ENCODE results near the gene CPNE6. TPM values are rescaled to one million over a fixed set of nuclear protein-coding genes. Genes with fewer than 3 reads are reported as not detected.

CPNE6 gene
- total RNA-seq, 4 donors from 2014 or later: not detected

DNA sequence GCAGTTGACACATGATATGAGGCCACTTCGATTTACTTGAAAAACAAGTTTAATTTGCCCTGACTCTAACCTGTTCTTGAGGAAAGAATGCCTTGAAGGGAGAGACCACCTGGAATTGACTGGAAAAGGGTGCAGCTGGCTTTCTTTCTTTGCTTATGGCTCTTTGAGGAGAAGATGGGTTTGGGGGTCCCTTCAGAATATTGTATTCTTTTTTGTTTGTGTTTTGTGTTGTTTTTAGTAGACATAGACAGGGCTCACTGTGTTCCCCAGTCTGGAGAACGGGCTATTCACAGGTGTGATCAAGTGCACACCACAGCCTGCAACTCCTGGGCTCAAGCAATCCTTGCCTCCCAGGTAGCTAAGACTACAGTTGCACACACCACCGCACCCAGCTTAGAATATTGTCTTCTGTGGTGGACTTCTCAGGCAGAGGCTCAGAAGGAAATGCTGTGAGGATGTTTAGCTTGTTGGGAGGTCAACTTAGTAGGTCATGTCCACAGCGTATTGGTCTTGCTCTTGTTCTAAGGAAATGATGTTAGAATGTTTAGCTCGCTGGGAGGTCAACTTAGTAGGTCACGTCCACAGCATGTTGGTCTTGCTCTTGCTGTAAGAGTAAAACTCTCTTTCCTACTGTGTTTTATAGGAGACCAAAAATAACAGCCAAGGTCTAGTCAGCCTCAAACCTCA lies 44.9 kb downstream of the CPNE6 start:
- no peak for DNase-seq (ENCODE audit: low spot score in 2 of 2)
- no peaks in the 10 kb centered on the region for H3K9me3 ChIP-seq
- TF ChIP-seq POLR2A (IDR thresholded peaks at IDR 0.05) (no peak), POLR2AphosphoS5 (IDR thresholded peaks at IDR 0.05) (no peak), EP300 (IDR thresholded peaks at IDR 0.05) (no peak)
- TF ChIP-seq, protein P1, sequence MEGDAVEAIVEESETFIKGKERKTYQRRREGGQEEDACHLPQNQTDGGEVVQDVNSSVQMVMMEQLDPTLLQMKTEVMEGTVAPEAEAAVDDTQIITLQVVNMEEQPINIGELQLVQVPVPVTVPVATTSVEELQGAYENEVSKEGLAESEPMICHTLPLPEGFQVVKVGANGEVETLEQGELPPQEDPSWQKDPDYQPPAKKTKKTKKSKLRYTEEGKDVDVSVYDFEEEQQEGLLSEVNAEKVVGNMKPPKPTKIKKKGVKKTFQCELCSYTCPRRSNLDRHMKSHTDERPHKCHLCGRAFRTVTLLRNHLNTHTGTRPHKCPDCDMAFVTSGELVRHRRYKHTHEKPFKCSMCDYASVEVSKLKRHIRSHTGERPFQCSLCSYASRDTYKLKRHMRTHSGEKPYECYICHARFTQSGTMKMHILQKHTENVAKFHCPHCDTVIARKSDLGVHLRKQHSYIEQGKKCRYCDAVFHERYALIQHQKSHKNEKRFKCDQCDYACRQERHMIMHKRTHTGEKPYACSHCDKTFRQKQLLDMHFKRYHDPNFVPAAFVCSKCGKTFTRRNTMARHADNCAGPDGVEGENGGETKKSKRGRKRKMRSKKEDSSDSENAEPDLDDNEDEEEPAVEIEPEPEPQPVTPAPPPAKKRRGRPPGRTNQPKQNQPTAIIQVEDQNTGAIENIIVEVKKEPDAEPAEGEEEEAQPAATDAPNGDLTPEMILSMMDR (IDR thresholded peaks at IDR 0.05): no peak
- peaks cover 42% of the 10 kb centered on the region for H3K36me3 ChIP-seq
- no peaks in the 10 kb centered on the region for H3K27me3 ChIP-seq
- H3K4me1 ChIP-seq: peaks cover 27% of the 10 kb centered on the region
- WGBS: 81% methylated on average over 6 of the region's 6 CpGs
- H3K27ac ChIP-seq: no peak overlapping the region
- peak overlapping the region; percentile 70 for H3K4me3 ChIP-seq

DNA sequence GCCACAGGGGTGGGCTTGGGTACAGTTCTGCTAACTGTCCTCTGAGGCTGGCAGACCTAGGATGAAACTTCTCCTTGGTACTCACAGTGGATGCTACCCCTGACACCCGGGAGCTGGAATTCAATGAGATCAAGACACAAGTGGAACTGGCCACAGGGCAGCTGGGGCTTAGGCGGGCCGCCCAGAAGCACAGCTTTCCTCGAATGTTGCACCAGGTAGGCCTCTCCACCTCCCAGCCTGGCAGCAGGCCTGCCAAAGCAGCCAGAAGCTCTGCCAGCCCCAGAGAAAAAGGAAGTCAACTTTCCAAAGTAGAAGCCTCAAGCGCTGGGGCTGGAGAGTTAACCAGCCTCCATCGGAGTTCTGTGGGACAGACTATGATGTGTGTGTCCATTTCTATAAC lies 45.8 kb downstream of the CPNE6 start:
- no peak for DNase-seq (ENCODE audit: low spot score in 2 of 2)
- WGBS: 82% methylated on average over 6 of the region's 6 CpGs
- H3K9me3 ChIP-seq: no peaks in the 10 kb centered on the region
- H3K4me3 ChIP-seq: no peak overlapping the region
- H3K4me1 ChIP-seq: peaks cover 27% of the 10 kb centered on the region
- TF ChIP-seq POLR2AphosphoS5 (IDR thresholded peaks at IDR 0.05) (no peak), EP300 (IDR thresholded peaks at IDR 0.05) (no peak), POLR2A (IDR thresholded peaks at IDR 0.05) (no peak)
- TF ChIP-seq, protein P1 (IDR thresholded peaks at IDR 0.05): no peak
- no peaks in the 10 kb centered on the region for H3K27me3 ChIP-seq
- H3K27ac ChIP-seq: no peak overlapping the region
- peaks cover 51% of the 10 kb centered on the region for H3K36me3 ChIP-seq

DNA sequence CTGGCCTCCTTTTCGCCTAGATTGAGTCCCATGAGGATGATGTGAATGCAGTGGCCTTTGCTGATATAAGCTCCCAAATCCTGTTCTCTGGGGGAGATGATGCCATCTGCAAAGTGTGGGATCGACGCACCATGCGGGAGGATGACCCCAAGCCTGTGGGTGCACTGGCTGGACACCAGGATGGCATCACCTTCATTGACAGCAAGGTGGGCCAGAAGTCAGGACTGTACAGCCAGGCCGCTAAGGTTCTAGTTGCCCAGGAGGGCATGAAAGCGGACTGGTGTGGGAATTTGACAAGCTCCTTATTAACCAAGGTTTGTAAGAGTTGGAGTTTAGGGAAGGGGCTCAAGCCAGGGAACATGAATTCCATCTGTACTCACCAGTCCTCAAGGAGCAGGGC lies 48.3 kb downstream of the CPNE6 start:
- no peaks in the 10 kb centered on the region for H3K27me3 ChIP-seq
- 97% methylated on average over 6 of the region's 6 CpGs for WGBS
- no peak overlapping the region for H3K4me3 ChIP-seq
- H3K27ac ChIP-seq: no peak overlapping the region
- H3K36me3 ChIP-seq: peaks cover 72% of the 10 kb centered on the region
- H3K4me1 ChIP-seq: peaks cover 20% of the 10 kb centered on the region
- TF ChIP-seq, protein P1 (IDR thresholded peaks at IDR 0.05): no peak
- TF ChIP-seq EP300 (IDR thresholded peaks at IDR 0.05) (no peak), POLR2A (IDR thresholded peaks at IDR 0.05) (no peak), POLR2AphosphoS5 (IDR thresholded peaks at IDR 0.05) (no peak)
- DNase-seq (ENCODE audit: low spot score in 2 of 2): no peak
- no peaks in the 10 kb centered on the region for H3K9me3 ChIP-seq

DNA sequence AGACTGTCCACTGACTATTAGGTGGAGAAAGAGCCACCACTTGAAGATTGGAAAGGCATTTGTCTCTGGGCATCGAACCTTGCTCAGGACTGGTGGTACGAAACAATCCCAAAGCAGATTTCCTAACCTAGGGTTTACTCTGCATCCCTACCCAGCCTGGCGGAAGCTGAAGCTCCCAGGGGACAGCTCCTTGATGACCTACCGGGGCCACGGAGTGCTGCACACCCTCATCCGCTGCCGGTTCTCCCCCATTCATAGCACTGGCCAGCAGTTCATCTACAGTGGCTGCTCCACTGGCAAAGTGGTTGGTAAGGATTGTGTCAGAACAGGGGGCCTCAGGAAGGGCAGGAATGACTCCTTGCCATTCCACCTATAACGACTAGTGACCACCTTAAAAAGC lies 49.8 kb downstream of the CPNE6 start:
- Histone ChIP-seq H3K27ac (no peak overlapping the region), H3K4me3 (no peak overlapping the region), H3K9me3 (no peaks in the 10 kb centered on the region), H3K36me3 (peaks cover 73% of the 10 kb centered on the region), H3K27me3 (no peaks in the 10 kb centered on the region), H3K4me1 (peaks cover 9% of the 10 kb centered on the region)
- DNase-seq (ENCODE audit: low spot score in 2 of 2): no peak
- WGBS: 98% methylated on average over 8 of the region's 8 CpGs
- no peak for TF ChIP-seq EP300 (IDR thresholded peaks at IDR 0.05)
- TF ChIP-seq, protein P1 (IDR thresholded peaks at IDR 0.05): no peak

- TF ChIP-seq, protein P1 (IDR thresholded peaks at IDR 0.05): no peak
- TF ChIP-seq POLR2A (IDR thresholded peaks at IDR 0.05) (no peak), POLR2AphosphoS5 (IDR thresholded peaks at IDR 0.05) (no peak), EP300 (IDR thresholded peaks at IDR 0.05) (no peak)
- no peaks in the 10 kb centered on the region for H3K27me3 ChIP-seq
- peaks cover 69% of the 10 kb centered on the region for H3K36me3 ChIP-seq
- no peak for DNase-seq (ENCODE audit: low spot score in 2 of 2)
- H3K4me1 ChIP-seq: no peaks in the 10 kb centered on the region
- H3K27ac ChIP-seq: no peak overlapping the region
- WGBS: 90% methylated on average over 4 of the region's 4 CpGs
- H3K9me3 ChIP-seq: no peaks in the 10 kb centered on the region
- no peak overlapping the region for H3K4me3 ChIP-seq
Observed at GRCh38 chr14:24122416-24122815, 51.1 kb downstream of the CPNE6 start.

All from suprapubic skin (tissue), 4 donors.